GM19395 (cell line): ENCODE measurements around the gene OBP2A.

Experiments used
- ATAC-seq: cut with Tn5 transposase; IDR thresholded peaks from one replicate; pipeline ENCODE4 v1.9.1; 2021; ENCODE audit warnings: mild to moderate bottlenecking, moderate library complexity; ENCODE audit not compliant: unreplicated experiment

Gene OBP2A

DNA sequence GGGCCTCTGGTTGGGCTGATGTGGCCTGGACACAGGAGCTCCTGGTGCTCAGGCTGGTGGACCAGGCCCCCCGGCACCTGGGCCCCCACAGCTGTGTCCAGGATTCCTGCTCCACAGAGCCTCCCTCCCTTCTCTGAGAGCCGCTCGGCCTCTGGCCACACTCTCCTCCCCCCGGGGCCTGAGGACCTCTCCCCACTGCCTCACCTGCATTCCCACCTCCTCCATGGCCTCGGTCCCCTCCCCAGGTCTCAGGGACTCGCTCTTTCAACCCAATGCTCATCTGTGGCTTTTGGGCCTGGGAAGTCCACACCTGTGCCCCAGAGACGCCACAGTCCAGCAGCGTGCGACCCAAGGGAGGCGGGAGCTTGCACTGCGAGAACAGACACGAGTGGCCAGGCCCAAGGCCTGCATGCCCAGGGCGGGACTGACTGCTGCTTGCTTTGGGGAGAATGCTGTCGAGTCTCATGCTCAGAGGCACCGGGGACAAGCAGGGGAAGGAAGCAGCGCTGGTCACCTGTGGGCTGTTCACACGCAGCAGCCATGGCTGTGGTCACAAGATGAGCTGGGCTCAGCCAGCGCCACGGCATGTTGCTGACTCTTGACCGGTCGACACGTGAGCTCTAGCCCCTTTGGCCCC is 30.2 kb downstream of the OBP2A start:
- ATAC-seq = no peak

DNA sequence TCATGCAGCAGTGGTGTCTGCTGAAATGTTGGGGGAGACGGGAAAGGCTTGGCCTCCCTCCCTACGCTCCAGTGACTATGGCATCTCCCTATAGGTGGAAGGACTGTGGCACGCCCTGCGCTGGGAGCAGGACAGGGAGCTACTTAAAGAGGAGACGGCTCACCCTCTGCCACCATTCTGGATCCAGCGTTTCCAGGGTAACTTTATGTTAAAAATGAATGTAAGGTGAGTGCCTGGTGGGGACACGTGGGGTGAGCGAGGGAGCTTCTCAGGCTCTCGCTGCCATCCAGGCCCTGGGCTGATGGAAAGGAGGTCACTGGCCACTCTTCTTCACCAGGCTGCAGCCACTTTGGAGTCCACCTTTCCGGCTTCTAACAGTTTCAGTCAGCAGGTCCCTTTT is 31.3 kb downstream of the OBP2A start:
- no peak for ATAC-seq

DNA sequence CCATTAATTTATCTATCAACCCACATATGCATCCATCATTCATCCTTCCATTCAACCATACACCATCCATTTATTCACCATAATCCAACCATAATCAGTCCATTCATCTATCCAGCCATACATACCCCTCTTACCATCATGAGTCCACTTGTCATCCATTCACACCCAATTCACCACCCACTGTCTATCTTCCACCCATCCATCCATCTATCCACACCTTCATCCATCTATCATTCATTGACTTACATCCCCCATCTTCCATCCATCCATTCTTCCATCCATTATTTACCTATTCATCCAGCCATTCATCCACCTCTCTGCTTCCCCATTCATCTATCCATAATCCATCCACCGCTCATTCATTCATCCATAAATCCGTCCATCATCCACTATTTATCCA is 33.4 kb downstream of the OBP2A start:
- ATAC-seq = no peak

DNA sequence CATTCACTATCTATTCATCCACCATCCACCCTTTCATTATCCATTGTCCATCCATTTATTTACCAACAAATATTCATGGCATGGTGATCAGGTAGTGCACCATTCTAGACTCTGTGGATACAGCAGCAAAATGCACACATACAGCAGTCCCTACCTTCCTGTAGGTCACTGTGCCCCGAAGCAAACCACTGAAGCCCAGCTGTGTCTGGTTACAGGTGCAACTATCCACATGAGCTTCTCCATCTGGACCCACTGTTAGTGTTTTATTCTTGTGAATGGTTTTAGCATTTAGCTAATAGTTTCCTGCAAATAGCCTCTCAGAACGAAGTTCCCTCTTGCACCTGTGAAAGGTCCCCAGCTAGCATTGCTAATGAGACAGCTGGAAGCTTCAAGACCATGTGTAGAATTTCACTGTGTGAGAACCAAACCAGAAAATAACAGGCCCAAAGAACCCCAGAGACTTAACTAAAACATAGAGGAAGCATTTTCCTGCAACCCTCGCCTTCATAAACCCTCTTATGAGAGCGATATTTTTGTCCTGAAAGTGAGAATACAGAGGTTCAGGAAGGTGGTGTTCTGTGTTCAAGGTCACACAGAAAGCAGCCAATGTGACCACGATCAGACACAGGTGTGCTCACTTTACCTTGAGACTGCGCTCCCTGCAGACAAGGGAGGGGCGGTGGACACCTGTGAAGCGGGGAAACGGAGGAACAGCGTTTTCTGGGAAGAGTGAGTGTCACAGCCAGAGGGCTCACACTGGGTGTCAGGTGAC is 34.1 kb downstream of the OBP2A start:
- ATAC-seq = no peak

DNA sequence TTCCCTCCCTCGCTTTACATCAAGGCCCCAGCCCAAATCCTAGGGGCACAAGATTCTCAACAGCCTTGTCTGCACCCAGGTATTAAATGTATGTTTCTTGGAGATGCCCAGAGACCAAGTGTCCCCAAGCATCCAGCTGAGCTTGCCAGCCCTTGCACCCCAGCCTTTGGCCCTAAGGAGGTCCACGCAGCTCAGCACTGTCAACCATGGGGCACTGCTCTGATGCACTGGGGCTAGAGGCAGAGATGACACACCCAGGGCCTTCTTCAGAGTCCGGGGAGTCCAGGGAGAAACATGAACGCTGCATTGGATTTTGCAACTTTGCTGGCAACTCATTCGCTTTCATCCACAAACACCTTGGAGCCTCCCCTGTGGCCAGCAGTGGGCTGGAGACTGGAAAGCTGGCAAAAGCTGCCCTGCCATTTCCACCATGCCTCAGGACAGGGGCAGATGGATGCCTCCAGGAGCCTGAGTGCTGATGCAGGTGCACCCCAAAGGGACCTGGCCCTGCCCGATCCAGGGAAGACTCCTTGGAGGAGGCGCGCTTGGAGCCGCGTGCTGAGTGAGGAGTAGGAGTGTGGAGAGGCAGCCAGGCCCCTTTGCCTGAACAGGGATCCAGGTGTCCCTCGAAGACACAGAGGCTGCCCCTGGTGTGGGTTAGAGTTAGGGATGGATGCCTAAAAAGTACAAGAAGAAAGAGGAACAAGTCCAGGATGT is 34.9 kb downstream of the OBP2A start:
- no peak for ATAC-seq

DNA sequence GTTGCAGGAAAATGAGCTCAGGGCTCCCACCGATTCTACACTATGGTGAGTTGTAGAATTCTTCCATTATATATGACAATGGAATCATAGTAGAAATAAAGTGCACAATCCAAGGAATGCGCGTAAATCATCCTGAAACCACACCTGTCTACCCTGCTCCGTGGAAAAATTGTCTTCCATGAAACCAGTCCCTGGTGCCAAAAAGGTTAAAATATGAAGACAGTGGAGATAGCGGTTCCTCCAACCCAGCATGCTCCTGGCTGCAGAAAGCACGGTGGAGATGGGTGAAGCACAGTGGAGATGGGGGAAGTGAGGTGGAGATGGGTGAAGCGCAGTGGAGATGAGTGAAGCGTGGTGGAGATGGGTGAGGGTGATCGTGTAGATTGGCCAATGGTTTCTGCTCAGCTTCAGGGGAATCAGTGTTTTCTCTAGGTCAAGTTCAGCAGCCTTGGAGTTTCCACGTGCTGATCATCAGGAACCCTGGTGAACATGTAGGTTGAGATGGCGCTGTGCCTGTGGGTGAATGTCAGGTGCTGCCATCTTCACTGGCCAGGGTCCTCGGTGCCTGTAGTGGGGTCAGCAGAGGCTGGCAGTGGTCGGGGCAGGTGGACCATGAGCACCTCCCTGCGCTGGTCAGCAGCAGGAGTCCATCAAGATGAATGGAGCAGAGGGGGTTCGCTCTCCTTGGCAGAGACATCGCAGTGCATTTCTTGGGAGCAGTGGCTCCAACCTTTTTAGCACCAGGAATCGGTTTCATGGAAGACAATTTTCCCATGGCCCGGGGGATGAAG is 35.9 kb downstream of the OBP2A start:
- no peak for ATAC-seq

DNA sequence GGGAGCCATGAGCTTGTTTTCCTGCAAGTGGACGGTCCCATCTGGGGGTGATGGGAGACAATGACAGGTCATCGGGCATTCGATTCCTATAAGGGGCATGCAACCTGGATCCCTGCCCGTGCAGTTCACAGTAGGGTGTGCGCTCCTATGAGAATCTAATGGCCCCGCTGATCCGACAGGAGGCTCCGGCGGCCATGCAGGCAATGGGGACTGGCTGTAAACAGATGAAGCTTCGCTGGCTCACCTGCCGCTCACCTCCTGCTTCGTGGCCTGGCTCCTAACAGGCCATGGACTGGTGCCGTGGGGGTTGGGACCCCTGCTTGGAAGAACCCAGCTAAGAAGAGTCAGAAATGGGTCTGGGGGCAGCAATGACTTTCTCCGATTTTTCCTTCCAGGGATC is 36.6 kb downstream of the OBP2A start:
- ATAC-seq = no peak

DNA sequence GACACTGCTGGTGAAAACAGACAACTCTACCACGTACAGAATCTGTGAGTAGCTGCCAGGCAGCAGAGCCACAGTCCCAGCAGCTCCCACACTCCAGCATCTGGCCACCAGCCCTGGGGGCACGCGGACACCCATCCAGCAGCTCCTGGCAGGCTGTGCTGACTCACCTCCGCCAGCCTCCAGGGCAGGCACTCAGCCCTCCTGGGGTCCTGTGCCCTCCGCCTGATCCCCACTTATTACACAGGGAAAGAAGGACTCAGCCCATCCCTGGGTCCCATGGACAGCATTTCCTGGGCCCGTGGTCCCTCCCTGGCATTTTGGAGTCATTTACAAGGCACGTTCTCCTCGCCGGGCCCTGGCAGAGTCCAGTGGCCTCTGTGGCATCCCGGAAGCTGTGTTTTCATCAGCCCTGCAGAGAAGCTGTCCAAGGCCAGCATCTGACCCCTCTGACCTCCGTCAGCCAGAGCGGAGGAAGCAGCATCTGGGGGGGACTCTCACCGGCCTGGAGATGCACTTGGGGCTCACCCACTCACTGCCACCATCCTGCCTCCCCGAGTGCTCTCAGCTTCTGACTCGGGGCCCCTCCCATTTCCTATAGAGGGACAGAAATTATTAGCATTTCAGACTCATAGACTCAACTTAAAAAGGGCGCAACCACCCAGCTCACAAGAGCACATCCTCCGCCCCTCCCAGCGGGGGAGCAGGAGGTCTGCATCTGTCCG is 37.2 kb downstream of the OBP2A start:
- no peak for ATAC-seq

DNA sequence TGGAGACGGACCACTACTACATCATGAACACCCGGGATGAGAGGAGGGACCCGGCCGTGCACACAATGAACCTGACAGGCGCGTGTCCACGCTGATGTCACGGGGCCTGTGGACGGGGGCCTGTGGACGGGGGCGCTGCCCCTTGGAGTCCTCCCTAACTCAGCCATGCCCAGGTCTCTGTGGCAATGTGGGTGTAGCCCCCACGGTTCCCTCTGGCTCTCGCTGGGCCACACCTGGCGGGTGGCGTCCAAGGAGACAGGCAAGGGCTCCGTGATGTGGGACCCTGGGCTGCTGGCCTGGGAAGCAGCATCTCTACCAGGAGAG is 37.7 kb downstream of the OBP2A start:
- no peak for ATAC-seq

DNA sequence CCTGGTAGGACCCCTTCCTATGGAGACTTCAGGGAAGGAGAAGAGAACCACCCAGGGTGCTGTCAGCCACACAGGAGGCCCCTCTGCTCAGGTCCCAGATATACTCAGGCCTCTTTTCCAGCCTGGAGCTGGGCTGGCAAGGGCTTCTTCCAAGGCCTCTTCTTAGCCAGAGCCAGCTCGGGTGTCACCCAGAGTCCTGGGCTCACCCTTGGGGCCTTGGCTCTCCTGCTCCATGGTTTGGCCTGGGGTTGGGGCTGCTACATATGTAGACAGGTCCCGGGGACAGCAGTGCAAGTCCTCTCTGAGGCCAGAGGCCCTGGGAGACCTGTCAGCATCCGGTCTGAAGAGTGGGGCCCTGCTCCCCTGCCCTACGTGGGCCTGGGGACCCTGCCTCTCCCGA is 38.4 kb downstream of the OBP2A start:
- ATAC-seq = no peak

DNA sequence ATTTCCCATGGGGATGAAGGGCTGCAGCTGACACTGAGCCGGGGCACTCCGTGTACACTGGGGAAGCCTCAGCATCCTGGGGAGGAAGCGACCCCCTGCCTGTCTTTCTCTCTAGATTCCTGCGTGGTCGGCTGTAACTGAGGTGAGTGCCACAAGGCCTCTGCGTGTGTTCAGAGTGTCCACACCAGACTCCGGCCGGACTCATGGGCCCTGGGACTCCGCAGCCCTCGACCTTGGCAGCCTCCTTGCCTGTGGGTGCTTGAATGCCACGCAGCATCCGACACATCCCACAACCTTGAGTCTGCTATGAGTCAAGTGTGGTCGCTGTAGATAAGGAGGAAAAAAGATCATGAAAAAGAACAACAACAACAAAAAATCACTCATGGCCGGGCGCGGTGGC is 39.0 kb downstream of the OBP2A start:
- no peak for ATAC-seq

DNA sequence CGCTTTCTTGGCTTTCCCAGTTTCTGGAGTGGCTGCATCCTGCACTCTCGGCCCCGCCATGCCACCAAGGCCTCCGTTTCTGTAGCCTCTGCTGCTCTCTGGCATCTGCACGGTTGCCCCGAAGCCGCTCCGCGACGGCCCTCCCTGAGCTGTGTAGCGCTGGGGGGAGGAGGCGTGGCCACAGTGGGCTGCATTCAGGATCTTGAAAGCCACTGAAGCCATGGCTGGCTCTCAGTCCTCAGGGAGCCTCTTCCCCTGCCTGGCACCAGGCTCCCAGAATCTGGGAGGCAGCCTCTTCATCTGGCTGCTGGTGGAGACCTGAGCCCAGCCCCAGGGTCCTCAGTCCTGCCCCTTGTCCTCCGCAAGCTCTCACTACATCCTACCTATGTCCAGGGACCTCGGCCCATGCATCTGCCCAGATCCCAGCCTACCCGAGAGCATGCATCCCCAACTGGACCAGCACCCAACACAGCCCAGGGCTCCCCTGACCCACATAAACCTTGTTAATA is 40.7 kb downstream of the OBP2A start:
- no peak for ATAC-seq

DNA sequence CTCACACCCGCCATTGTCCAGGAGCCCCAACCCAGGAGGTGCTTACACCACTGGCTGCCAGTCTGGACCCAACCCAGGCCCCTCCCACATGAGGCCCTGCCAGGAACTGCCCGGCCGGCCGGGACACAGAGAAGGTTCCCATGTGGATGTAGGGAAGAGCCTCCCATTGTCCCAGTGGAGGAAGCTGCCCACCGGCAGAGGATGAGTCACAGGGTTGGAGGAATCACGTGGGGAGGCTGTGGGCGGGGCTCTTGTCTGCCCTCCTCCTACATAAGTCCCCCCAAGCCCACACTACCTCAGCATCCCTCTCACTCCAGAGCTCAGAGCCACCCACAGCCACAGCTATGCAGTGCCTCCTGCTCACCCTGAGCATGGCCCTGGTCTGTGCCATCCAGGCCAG is 41.7 kb downstream of the OBP2A start:
- ATAC-seq = no peak

DNA sequence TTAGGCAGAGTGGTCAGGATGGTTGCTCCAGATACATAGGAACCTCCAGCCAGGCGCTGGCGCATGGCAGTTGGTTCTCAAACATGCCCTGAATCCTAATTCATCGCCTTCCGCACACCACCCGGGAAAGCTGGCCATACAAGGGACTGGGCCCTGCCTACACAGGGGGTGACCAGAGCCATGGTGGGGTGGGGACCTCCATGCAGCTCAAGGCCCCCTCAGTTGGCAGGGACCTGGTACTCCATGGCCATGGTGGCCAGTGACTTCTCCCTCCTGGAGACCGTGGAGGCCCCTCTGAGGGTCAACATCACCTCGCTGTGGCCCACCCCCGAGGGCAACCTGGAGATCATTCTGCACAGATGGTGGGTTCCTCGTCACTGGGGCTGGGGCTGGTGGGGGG is 42.4 kb downstream of the OBP2A start:
- no peak for ATAC-seq

DNA sequence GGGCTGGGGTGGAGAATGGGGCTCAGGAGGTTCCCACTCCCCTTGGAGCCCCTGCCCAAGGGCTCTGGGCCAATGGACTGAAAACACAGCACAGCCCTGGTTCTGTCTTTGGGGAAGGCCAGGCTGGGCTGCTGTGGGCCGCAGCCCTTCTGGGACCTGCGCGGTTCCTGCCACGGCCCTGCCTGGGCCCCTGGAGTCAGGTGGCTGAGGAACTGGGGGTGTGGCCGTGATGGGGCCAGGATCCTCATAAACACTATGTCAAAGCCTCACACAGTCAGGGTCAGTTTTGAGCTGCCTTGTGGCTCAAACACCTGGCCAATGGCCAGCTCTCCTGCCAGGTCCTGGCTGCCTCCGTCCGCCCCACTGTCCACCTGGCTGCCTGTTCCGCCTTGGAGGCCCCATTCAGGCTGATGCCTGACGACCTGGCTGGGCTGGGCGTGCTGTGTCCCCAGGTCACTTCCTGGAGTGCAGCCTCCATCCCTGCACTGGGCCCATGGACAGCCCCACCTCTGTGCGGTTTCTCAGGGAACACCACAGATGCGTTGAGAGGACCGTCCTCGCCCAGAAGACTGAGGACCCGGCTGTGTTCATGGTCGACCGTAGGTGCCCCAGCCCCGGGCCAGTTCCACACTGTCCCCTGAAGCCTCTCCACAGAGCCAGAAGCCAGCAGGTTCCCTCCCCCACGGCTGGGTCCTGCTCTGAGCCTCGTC is 43.1 kb downstream of the OBP2A start:
- no peak for ATAC-seq

DNA sequence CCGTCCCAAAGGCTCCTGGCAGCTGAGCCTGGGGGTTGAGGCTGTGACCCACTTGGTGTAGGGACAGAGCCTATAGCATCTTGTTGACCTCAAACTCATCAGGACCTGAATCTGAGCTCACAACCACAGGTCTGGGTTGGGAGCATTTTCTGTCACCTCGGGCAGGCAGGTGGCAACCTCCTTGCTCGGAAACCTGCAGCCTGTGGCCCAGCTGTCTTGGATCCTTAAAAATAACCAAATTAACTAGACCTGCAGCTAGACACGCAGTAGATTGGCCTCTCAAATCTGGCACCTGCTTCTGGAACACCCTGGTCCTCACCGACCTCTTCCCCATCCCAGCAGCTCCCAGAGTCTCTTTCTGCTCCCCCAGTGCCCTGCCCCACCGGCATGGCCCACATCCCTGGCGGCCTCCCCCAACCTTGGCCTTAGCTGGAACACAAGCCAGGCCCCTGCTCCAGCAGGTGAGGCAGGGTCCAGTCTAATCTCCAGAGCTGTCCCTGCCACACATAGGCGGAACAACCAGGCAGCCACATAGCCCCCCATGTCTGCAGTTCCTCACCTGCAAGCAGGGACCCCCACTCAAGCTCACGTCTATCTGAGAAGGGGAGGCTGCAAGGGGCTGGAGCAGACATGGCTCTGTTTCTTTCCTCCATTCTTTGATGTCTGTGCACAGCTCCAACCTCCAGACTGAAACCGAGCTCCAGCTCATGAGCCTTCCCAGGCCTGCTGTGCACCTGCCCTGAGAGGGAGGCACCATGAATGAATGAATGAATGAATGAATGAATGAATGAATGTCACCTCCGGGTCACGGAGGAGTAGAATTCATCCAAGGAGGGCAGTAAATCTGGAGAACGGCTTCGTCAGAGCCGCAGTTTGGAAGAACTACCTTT is 43.9 kb downstream of the OBP2A start:
- ATAC-seq = no peak

DNA sequence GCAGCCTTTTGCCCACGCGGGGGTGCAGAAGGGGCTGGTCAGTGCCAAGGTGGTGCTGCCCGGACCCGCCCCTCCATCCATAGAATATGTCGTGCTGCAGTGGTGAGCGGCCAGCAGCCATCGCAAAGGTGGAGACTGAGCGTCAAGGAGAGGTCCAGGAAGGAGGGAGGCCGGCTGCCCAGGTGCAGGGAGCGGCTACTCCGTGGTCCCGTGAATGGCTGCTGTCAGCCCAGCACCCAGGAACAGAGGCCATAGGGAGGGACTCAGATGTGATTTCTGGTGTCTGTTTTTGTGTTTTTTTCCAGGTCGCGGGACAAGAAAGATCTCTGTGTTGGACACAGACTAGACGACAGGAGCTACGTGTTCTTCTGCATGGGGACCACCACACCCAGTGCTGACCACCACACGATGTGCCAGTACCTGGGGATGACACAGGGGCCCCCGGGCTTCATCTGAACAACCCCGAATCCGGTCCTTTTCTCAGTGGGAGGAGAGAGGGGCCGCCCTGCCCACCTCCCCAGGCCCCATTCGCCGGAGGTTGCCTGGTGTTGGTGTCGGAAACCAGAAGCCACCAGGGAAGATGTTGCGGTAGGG is 44.7 kb downstream of the OBP2A start:
- ATAC-seq = no peak

DNA sequence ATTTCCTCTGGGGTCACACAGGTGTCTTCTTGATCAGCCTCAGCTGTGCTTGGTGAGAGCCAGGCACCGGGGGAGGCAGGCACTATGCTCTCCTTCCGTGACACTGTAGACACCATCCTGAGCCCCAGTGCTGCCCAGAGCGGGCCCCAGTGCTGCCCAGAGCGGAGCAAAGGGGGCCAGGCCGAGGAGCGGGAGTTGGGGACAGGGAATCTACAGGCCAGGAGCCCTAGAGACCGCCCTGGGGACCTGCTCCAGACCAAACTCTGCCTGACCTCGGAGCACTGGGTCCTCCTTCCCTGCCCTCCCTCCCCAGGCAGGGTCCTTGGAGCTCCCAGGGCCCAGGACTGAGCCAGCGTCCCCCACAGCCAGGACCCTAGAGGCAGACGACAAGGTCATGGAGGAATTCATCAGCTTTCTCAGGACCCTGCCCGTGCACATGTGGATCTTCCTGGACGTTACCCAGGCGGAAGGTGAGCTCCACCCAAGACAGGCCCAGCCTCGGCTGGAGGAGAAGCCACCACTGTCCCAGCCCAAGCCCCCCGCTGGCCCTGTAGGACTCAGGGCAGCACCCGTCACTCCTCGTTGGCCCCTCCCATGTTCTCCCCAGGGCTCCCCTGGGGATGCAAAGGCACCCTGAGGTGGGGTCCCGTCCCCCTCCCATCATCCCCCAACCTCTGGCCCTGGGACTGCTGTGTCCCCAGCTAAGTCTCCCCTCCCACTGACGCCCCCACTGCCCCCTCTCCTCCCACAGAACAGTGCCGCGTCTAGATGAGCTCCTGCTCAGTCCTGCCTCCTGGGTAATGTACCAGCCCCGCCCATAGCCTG is 45.8 kb downstream of the OBP2A start:
- ATAC-seq = no peak
